Non-pigmented ciliary epithelial cell (primary cell): ENCODE measurements around the gene EGLN2.
"Not testable (repeated sequence)": the region's sequence is repeated elsewhere in the genome, so short reads cannot be mapped to it uniquely, and the experiment has no call there.

Experiments
- DNase-seq: peaks from one replicate; pipeline ENCODE4 v3.0.0-alpha.2; 2010; ENCODE audit warnings: low read depth

The EGLN2 gene

GRCh38 chr19:40798683-40799557, at the start of gene EGLN2:
Gene EGLN2, plus strand, starts transcription at chr19:40799191. Its CDS starts 1,382 bp downstream, at chr19:40800573.
- DNase-seq = peak; percentile 98

GRCh38 chr19:40750058-40750873, 48.7 kb upstream of the EGLN2 start, which contains the start of gene ACTMAP:
Gene ACTMAP, minus strand, starts transcription at chr19:40750477. Its CDS starts 674 bp downstream, at chr19:40749803.
- DNase-seq = peak; percentile 99

- peak; percentile 91 for DNase-seq
These were observed 48.0 kb upstream of the EGLN2 start, which contains the start of gene SNRPA for GRCh38 chr19:40750874-40751537. Gene SNRPA, plus strand, starts transcription at chr19:40751203. Its CDS starts 206 bp downstream, at chr19:40751409.

GRCh38 chr19:40752257-40752781, 46.7 kb upstream of the EGLN2 start:
- DNase-seq = no peak

GRCh38 chr19:40754611-40755247, 44.3 kb upstream of the EGLN2 start:
- no peak for DNase-seq

GRCh38 chr19:40755248-40755624, 43.8 kb upstream of the EGLN2 start:
- DNase-seq = no peak

- no peak for DNase-seq
These were observed 43.2 kb upstream of the EGLN2 start for GRCh38 chr19:40755791-40756190.

- DNase-seq = no peak
These were observed 42.4 kb upstream of the EGLN2 start for GRCh38 chr19:40756502-40757110.

GRCh38 chr19:40758491-40758890, 40.5 kb upstream of the EGLN2 start:
- no peak for DNase-seq

GRCh38 chr19:40759352-40759751, 39.6 kb upstream of the EGLN2 start:
- no peak for DNase-seq

- DNase-seq = no peak
These were observed 36.1 kb upstream of the EGLN2 start for GRCh38 chr19:40762754-40763470.

- DNase-seq = no peak
These were observed 35.5 kb upstream of the EGLN2 start for GRCh38 chr19:40763526-40763925.

- no peak for DNase-seq
These were observed 35.0 kb upstream of the EGLN2 start for GRCh38 chr19:40763963-40764362.

- not testable (repeated sequence) for DNase-seq
These were observed 32.6 kb upstream of the EGLN2 start for GRCh38 chr19:40766385-40766784.

- DNase-seq = no peak
These were observed 30.1 kb upstream of the EGLN2 start for GRCh38 chr19:40768869-40769268.

GRCh38 chr19:40771101-40771862, 27.7 kb upstream of the EGLN2 start:
- DNase-seq = not testable (repeated sequence)

GRCh38 chr19:40774916-40775631, 23.9 kb upstream of the EGLN2 start, which contains the start of gene MIA:
Gene MIA, plus strand, starts transcription at chr19:40775521. Its CDS starts 22 bp downstream, at chr19:40775543.
- DNase-seq = no peak

GRCh38 chr19:40775632-40776022, 23.4 kb upstream of the EGLN2 start:
- DNase-seq = no peak

- no peak for DNase-seq
These were observed 22.6 kb upstream of the EGLN2 start for GRCh38 chr19:40776364-40776763.
